Effector memory CD8-positive, alpha-beta T cell (primary cell): ENCODE measurements around the gene CCT6A.
"Not testable (repeated sequence)": the region's sequence is repeated elsewhere in the genome, so short reads cannot be mapped to it uniquely, and the experiment has no call there.

Experiments used
- ATAC-seq: fragments of 150-1000 bp; cut with Tn5 transposase; replicated peaks from 2 replicates; pipeline ENCODE4 v1.10.0; 2021; ENCODE audit warnings: mild to moderate bottlenecking, moderate library complexity
- DNase-seq, 3 experiments: peaks; one replicate each; pipeline ENCODE4 v3.0.0; 2021
- H3K27ac Mint-ChIP-seq, 2 donors: one replicate each; pipeline ENCODE4 v1.8.0; 2022; ENCODE audit warnings: mild to moderate bottlenecking in 2 of 2, mixed read lengths in 2 of 2, moderate library complexity in 2 of 2
- H3K27me3 Mint-ChIP-seq, 2 donors: one replicate each; pipeline ENCODE4 v1.8.0; 2022; ENCODE audit warnings: mixed read lengths in 2 of 2
- H3K36me3 Mint-ChIP-seq: one replicate; pipeline ENCODE4 v1.8.0; 2022; ENCODE audit warnings: mild to moderate bottlenecking, moderate library complexity, mixed read lengths; ENCODE audit not compliant: insufficient read depth
- H3K4me1 Mint-ChIP-seq, 2 donors: one replicate each; pipeline ENCODE4 v1.8.0; 2022; ENCODE audit warnings: low read depth in 2 of 2, mixed read lengths in 2 of 2
- H3K4me3 Mint-ChIP-seq, 2 donors: one replicate each; pipeline ENCODE4 v1.8.0; 2022; ENCODE audit warnings: mild to moderate bottlenecking in 2 of 2, mixed read lengths in 2 of 2, moderate library complexity in 2 of 2
- H3K9me3 Mint-ChIP-seq, 2 donors: one replicate each; pipeline ENCODE4 v1.8.0; 2022; ENCODE audit warnings: mixed read lengths in 2 of 2

Gene CCT6A

GRCh38 chr7:56097700-56098099 is 46.1 kb downstream of the CCT6A start:
- H3K4me1 Mint-ChIP-seq = peaks cover 0 to 9% of the 10 kb centered on the region in 2 donors
- no peaks in the 10 kb centered on the region for H3K9me3 Mint-ChIP-seq
- no peak overlapping the region for H3K4me3 Mint-ChIP-seq
- DNase-seq = no peak
- no peak for ATAC-seq
- H3K27me3 Mint-ChIP-seq = no peaks in the 10 kb centered on the region
- peaks cover 58% of the 10 kb centered on the region for H3K36me3 Mint-ChIP-seq
- peak overlapping the region in 1 of 2 donors; percentile 5 for H3K27ac Mint-ChIP-seq

GRCh38 chr7:56098187-56099008 is 46.8 kb downstream of the CCT6A start:
- not testable (repeated sequence) for H3K27me3 Mint-ChIP-seq, H3K27ac Mint-ChIP-seq, ATAC-seq, H3K4me3 Mint-ChIP-seq, H3K9me3 Mint-ChIP-seq, H3K4me1 Mint-ChIP-seq, DNase-seq
- peaks cover 65% of the 10 kb centered on the region for H3K36me3 Mint-ChIP-seq

DNA sequence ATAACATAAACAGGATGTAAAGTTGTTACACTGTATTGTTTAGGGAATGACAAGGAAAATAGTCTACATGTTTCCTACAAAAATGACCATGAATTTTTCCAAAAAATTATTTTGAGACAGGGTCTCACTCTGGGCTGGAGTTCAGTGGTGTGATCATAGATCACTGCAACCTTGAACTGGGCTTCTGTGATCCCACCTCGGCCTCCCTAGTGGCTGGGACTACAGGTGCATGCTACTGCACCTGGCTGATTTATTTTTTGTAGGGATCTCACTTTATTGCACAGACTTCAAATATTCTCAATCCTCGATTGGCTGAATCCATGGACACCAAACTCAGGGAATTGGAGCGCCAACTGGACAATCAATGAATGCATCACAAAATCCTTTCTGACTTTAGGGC is 48.1 kb downstream of the CCT6A start:
- no peaks in the 10 kb centered on the region for H3K9me3 Mint-ChIP-seq
- DNase-seq (no peak), ATAC-seq (no peak)
- peak overlapping the region in 1 of 2 donors; percentile 49 for H3K27ac Mint-ChIP-seq
- H3K4me1 Mint-ChIP-seq = peaks cover 2 to 9% of the 10 kb centered on the region in 2 donors
- no peak overlapping the region for H3K4me3 Mint-ChIP-seq
- H3K27me3 Mint-ChIP-seq = no peaks in the 10 kb centered on the region
- peaks cover 71% of the 10 kb centered on the region for H3K36me3 Mint-ChIP-seq

GRCh38 chr7:56104138-56104537 is 52.6 kb downstream of the CCT6A start:
- Mint-ChIP-seq H3K36me3 (peaks cover 73% of the 10 kb centered on the region), H3K4me3 (peak overlapping the region in 1 of 2 donors; percentile 5), H3K4me1 (peaks cover 16 to 30% of the 10 kb centered on the region in 2 donors)
- not testable (repeated sequence) for H3K27me3 Mint-ChIP-seq, DNase-seq, H3K27ac Mint-ChIP-seq, H3K9me3 Mint-ChIP-seq, ATAC-seq

- ATAC-seq (peak; percentile 17), DNase-seq (peak in 1 of 3 experiments; percentile 11)
Observed at GRCh38 chr7:56105508-56105907, 53.9 kb downstream of the CCT6A start.

DNA sequence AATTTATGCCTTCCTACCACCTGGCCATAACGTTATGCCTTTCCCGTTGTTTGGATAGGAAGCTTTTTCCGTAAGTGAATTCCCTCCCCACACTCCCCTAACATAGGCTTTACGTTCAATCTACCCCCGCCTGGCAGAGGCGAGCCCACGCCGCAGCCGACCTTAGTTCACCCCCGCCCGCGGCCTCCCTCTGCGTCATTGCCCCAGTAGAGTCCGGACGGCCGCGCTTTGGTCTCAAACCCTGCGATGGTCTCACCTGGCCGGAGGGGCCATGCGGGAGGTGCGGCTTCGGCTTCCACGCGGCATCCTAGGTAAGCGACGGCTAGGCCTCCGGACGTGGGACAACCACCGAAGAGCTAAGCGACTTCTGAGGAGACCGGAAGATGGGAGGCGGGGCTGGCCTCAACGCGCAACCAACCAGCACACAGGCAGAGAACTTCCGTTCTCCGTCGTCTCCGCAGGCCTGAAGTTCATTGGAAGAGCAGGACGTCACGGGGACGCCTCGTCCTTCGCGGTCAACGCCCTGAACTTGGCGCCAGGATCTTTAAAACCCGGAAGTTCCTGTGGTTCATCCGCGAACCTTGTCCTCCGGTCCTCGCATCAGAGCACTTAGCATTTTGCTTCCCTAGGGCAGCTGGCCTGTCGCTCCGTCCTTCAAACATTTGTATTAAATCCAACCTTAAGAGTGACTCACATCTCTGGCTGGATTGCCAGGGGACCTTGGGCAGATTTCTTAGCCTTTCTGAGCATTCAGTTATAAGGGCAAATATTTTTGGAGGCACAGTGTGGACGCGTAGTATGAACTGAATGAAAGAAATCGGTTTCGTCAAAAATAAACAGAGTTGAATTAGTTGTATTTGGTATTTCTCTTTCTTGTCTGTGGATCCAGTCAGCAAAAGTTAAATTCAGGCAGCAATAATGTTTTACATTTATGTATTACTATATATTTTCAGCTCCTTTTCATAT is 54.8 kb downstream of the CCT6A start, which contains the start of gene CHCHD2:
Gene CHCHD2 (minus strand): TSS at position 369 of the 966 bp plus-strand sequence. CDS start 63 bp downstream, at position 306.
- peaks cover 16 to 21% of the 10 kb centered on the region in 2 donors for H3K4me1 Mint-ChIP-seq
- H3K36me3 Mint-ChIP-seq = peaks cover 50% of the 10 kb centered on the region
- peak; percentile 88 to 91 (median 90) for DNase-seq
- peak within 1 kb of the TSS; percentile 98 to 99 for H3K27ac Mint-ChIP-seq
- H3K27me3 Mint-ChIP-seq = no peaks in the 10 kb centered on the region
- ATAC-seq = peak; percentile 97
- H3K9me3 Mint-ChIP-seq = no peaks in the 10 kb centered on the region
- H3K4me3 Mint-ChIP-seq = peak within 1 kb of the TSS; percentile 96 to 98

More at GRCh38 chr7:56105508-56105907, 53.9 kb downstream of the CCT6A start:
- Mint-ChIP-seq H3K27ac (peak overlapping the region; percentile 98 to 99), H3K4me1 (peaks cover 16 to 30% of the 10 kb centered on the region in 2 donors), H3K36me3 (peaks cover 59% of the 10 kb centered on the region), H3K4me3 (peak overlapping the region; percentile 96 to 98), H3K27me3 (no peaks in the 10 kb centered on the region), H3K9me3 (no peaks in the 10 kb centered on the region)

DNA sequence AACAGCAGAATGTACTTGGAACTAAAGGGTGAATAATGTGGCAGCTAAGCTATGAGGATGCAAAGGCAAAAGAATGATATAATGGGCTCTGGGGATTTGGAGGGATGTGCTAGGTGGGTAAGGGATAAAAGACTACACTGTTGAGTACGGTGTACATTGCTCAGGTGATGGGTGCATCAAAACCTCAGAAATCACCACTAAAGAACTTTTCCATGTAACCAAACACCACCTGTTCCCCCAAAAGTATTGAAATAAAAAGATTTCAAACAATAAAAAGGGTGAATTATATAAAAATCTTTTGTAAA is 56.3 kb downstream of the CCT6A start:
- Mint-ChIP-seq H3K27ac (no peak overlapping the region), H3K36me3 (peaks cover 35% of the 10 kb centered on the region), H3K27me3 (no peaks in the 10 kb centered on the region), H3K4me1 (peaks cover 16 to 21% of the 10 kb centered on the region in 2 donors), H3K4me3 (peak overlapping the region; percentile 25 to 98), H3K9me3 (no peaks in the 10 kb centered on the region)
- ATAC-seq (no peak), DNase-seq (no peak)

GRCh38 chr7:56110611-56111010 is 59.0 kb downstream of the CCT6A start:
- H3K4me1 Mint-ChIP-seq = peaks cover 12 to 15% of the 10 kb centered on the region in 2 donors
- no peak overlapping the region for H3K27ac Mint-ChIP-seq
- H3K9me3 Mint-ChIP-seq = no peaks in the 10 kb centered on the region
- H3K4me3 Mint-ChIP-seq = no peak overlapping the region
- ATAC-seq (no peak), DNase-seq (no peak)
- H3K27me3 Mint-ChIP-seq = peaks cover 0 to 4% of the 10 kb centered on the region in 2 donors
- H3K36me3 Mint-ChIP-seq = peaks cover 14% of the 10 kb centered on the region

DNA sequence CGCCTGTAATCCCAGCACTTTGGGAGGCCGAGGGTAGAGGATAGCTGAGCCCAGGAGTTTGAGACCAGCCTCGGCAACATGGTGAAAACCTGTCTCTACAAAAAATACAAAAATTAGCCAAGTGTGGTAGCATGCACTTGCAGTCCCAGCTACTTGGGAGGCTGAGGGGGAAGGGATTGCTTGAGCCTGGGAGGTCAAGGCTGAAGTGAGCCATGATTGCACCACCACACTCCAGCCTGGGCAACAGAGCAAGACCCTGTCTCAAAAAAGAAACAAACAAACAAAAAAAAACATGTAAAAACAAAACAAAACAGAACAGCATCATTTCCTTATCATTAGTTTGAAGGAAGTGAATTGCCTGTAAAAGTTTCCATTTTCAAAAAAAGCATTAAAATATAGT is 60.7 kb downstream of the CCT6A start:
- DNase-seq, H3K36me3 Mint-ChIP-seq, H3K4me1 Mint-ChIP-seq, H3K9me3 Mint-ChIP-seq, ATAC-seq, H3K27ac Mint-ChIP-seq, H3K4me3 Mint-ChIP-seq: not testable (repeated sequence)
- peaks cover 8 to 20% of the 10 kb centered on the region in 2 donors for H3K27me3 Mint-ChIP-seq
